ENCODE data around the gene ABTB1. TPM values are rescaled to one million over a fixed set of nuclear protein-coding genes. Genes with fewer than 3 reads are reported as not detected.
A peak's percentile ranks its signal among the peaks of the same experiment; 100 is the strongest.

ABTB1 gene
- polyA plus RNA-seq, 1 donor from 2014 or later, result 2.0 TPM

- H3K4me2 ChIP-seq (ENCODE audit: low read length), result peak overlapping the region; percentile 86
Observed at GRCh38 chr3:127630811-127631714, 41.7 kb upstream of the ABTB1 start.

DNA sequence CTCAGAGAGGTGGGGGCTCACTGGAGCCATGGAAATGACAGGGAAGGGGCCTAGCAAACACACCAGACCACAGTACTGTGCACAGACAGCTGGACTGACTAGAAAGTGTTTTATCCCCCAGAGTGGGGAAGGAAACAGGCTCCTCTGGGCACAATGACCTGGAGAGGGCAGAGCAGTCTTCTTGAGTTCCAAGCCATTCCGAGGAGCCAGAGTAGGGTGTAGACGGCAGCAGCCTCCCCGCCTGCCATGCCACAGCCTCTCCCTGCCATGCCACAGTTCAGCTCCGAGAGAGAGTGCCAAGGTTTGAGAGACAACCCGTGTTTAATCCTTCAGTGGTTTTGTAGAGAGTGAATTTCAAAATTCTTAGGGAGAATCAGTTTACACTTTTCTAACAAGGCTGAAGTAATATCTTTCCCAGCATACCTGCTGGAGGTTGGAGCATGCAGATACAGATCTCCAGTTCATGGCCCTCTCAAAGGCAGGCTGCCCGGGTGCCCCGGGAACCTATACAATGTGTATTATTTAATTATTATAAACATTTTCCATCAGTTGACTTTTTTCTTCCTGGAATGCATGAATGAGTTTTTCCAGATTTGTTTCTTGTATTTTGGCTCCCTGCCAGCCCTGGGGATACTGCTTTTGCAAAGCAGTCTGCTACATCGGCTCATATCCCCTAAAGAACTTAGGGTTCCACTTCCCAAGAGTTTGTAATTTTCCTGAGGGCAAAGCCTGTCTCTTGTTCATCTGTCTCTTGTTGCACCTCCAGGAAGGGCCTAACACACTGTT lies 40.5 kb upstream of the ABTB1 start:
- Histone ChIP-seq H3K27me3 (ENCODE audit: insufficient read depth, low read depth, low read length) (no peaks in the 10 kb centered on the region), H3K9ac (ENCODE audit: low read length) (peak overlapping the region; percentile 74), H3K4me3 (ENCODE audit: low read length) (peak overlapping the region; percentile 93), H2AFZ (ENCODE audit: low read depth, low read length) (no peak overlapping the region), H3K4me2 (ENCODE audit: low read length) (peak overlapping the region; percentile 86), H3K36me3 (ENCODE audit: insufficient read depth, low read length) (no peaks in the 10 kb centered on the region), H4K20me1 (ENCODE audit: insufficient read depth) (no peaks in the 10 kb centered on the region), H3K27ac (ENCODE audit: low read length) (no peak overlapping the region), H3F3A (ENCODE audit: insufficient read depth, low read length, poor library complexity, severe bottlenecking) (no peaks in the 10 kb centered on the region), H3K9me3 (ENCODE audit: low read length) (no peaks in the 10 kb centered on the region), H3K9me2 (ENCODE audit: insufficient read depth, low read length) (no peaks in the 10 kb centered on the region), H3K79me2 (replicated peaks; ENCODE audit: insufficient read depth, low read length) (peaks cover 68% of the 10 kb centered on the region)
- TF ChIP-seq TAF1 (IDR thresholded peaks at IDR 0.05; ENCODE audit: low read depth), result no peak
- TF ChIP-seq EP300 (conservative IDR thresholded peaks at IDR 0.05; ENCODE audit: poor library complexity, severe bottlenecking), result no peak
- TF ChIP-seq CTCF (IDR thresholded peaks at IDR 0.05; ENCODE audit: poor library complexity, severe bottlenecking), result peak; percentile 15
- no peak for TF ChIP-seq EZH2 (IDR thresholded peaks at IDR 0.05; ENCODE audit: borderline replicate concordance, insufficient read depth, low read length, poor library complexity, severe bottlenecking)
- no peak for TF ChIP-seq RAD21 (conservative IDR thresholded peaks at IDR 0.05)
- no peak for TF ChIP-seq REST (IDR thresholded peaks at IDR 0.05; ENCODE audit: borderline replicate concordance)

More at GRCh38 chr3:127630811-127631714, 41.7 kb upstream of the ABTB1 start:
- Histone ChIP-seq H4K20me1 (ENCODE audit: insufficient read depth) (no peaks in the 10 kb centered on the region), H3K9me3 (ENCODE audit: low read length) (no peaks in the 10 kb centered on the region), H3K9ac (ENCODE audit: low read length) (peak overlapping the region; percentile 74), H3K27ac (ENCODE audit: low read length) (peak overlapping the region; percentile 64), H3K79me2 (replicated peaks; ENCODE audit: insufficient read depth, low read length) (peaks cover 62% of the 10 kb centered on the region), H3K9me2 (ENCODE audit: insufficient read depth, low read length) (no peaks in the 10 kb centered on the region), H3K36me3 (ENCODE audit: insufficient read depth, low read length) (no peaks in the 10 kb centered on the region), H3F3A (ENCODE audit: insufficient read depth, low read length, poor library complexity, severe bottlenecking) (no peaks in the 10 kb centered on the region), H3K4me3 (ENCODE audit: low read length) (peak overlapping the region; percentile 93), H3K27me3 (ENCODE audit: insufficient read depth, low read depth, low read length) (no peaks in the 10 kb centered on the region), H2AFZ (ENCODE audit: low read depth, low read length) (no peak overlapping the region)
- TF ChIP-seq MXI1 (conservative IDR thresholded peaks at IDR 0.05; ENCODE audit: poor library complexity, severe bottlenecking) (peak; percentile 58), REST (IDR thresholded peaks at IDR 0.05; ENCODE audit: borderline replicate concordance) (peak; percentile 25), EP300 (conservative IDR thresholded peaks at IDR 0.05; ENCODE audit: poor library complexity, severe bottlenecking) (no peak), POLR2AphosphoS5 (IDR thresholded peaks at IDR 0.05) (peak; percentile 50)
